ENCODE measurements around the gene CA5A.
"Not testable (repeated sequence)": the region's sequence is repeated elsewhere in the genome, so short reads cannot be mapped to it uniquely, and the experiment has no call there.

CA5A gene

DNA sequence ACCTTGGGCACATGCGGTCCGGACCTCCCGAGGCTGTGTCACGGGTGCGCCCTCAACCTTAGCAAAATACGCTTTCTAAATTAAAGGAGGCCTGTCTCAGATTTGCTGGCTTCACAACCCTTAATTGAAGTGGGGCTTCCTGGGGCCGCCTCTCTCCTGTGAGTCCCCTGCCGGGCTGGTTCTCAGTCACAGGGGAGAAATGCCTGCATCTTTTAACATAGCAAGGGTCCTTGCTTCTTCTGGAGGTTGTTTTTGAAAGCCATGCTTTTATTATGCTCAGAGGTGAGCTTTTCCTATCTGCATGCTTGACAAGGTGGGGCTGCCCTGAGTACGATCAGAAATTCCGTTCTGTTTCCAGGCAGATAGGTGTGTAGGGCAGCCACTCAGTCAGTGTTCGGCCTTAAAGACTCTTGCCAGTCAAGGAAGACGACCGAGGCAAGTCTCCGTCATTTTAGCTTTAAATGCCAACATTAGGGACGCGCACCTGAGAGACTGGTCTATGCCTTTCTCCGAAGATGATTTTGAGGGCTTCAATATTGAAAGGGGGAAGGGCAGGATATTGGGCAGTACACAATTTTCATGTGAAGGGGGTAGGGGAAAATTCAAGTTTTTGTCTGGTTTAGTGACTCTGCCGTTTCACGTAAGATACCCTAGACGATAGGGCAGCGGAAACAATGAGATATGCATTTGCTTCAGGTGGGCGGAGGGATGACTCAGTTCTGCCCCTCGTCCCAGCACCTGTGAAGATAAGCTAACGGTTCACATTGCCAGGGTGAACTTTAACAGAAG lies 61.5 kb downstream of the CA5A start:
- Histone ChIP-seq H3K36me3 (ENCODE audit: control insufficient read depth, insufficient read depth, low read length) (no peaks in the 10 kb centered on the region), H3K27me3 (ENCODE audit: control insufficient read depth, insufficient read depth, low read length) (peaks cover 3% of the 10 kb centered on the region), H3K4me1 (ENCODE audit: control insufficient read depth, insufficient read depth, low read length) (peaks cover 8% of the 10 kb centered on the region), H3K9ac (ENCODE audit: low read length) (no peak overlapping the region), H3K4me3 (ENCODE audit: low read length) (no peak overlapping the region), H3K9me3 (ENCODE audit: control insufficient read depth, low read length) (no peaks in the 10 kb centered on the region)

DNA sequence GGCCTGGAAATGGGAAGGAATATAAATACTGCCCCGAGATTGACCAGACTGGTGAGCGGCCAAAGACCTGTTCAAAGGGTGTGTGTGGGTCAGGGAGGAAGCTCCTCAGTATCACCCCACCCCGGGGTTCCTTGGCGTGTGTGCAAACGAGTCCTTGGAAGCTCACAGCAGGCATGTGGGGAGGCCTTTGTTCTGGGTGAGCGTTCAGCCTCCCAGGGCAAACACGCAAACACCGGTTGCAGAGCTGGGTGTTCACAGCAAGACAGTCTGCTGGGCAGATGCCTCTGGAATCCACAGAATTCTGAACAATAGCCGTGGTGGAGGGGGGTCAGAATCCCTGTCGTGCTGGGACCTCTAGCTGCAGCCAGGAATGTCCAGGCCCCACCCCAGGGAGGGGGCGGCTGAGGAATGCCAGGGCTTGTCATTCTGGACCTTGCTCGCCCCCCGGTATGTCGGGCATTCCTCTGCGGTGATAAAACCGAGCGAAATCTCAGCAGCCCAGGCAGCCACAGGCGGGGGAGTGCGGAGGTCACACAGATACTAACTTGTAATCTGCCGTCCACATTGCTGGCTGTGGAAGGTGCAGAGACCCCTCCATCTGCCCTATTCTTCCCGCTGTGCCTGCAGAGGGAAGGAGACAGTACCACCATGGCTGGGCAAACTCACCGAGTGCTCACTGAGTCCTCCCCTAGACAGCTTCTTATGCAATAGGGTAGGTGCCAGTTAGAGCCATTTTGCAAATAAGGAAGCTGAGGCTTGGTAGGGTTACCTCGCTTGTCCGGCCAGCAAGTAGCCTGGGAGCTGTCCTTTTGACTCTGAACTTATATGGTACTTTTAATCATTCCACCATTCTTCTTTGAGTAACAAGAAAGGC lies 65.7 kb downstream of the CA5A start:
- not testable (repeated sequence) for H3K4me3 ChIP-seq (ENCODE audit: low read length); H3K9ac ChIP-seq (ENCODE audit: low read length); H3K9me3 ChIP-seq (ENCODE audit: control insufficient read depth, low read length); H3K36me3 ChIP-seq (ENCODE audit: control insufficient read depth, insufficient read depth, low read length)
- peaks cover 15% of the 10 kb centered on the region for H3K27me3 ChIP-seq (ENCODE audit: control insufficient read depth, insufficient read depth, low read length)
- peaks cover 13% of the 10 kb centered on the region for H3K4me1 ChIP-seq (ENCODE audit: control insufficient read depth, insufficient read depth, low read length)

DNA sequence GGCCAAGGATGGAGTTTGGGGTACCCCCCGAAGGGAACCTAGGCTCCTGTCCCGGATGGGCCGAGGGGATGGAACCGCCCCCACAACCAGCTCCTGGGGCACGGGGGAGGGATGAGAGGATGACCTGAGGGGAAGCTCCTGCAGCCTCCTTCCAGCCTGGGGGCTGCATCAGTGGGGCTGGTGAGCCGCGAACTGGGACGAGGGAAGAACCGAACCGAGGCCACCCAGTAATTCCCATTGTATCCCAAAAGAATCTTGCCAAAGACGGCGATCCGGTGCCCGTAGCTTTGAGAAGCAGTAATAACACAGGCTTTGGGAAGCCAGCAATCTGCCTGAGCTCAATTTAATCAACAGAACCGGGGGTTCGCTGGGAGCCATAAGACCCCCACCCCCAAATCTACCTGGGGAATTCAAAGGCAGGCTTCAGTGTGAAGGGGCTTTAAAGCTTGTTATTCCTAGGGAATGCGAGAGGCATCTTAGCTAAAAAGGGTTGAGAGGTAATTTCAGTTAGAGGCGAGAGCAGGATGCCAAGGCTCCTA lies 66.4 kb downstream of the CA5A start:
- Histone ChIP-seq H3K4me1 (ENCODE audit: control insufficient read depth, insufficient read depth, low read length) (peaks cover 15% of the 10 kb centered on the region), H3K27me3 (ENCODE audit: control insufficient read depth, insufficient read depth, low read length) (peaks cover 15% of the 10 kb centered on the region)
- not testable (repeated sequence) for H3K36me3 ChIP-seq (ENCODE audit: control insufficient read depth, insufficient read depth, low read length); H3K9ac ChIP-seq (ENCODE audit: low read length); H3K4me3 ChIP-seq (ENCODE audit: low read length); H3K9me3 ChIP-seq (ENCODE audit: control insufficient read depth, low read length)

DNA sequence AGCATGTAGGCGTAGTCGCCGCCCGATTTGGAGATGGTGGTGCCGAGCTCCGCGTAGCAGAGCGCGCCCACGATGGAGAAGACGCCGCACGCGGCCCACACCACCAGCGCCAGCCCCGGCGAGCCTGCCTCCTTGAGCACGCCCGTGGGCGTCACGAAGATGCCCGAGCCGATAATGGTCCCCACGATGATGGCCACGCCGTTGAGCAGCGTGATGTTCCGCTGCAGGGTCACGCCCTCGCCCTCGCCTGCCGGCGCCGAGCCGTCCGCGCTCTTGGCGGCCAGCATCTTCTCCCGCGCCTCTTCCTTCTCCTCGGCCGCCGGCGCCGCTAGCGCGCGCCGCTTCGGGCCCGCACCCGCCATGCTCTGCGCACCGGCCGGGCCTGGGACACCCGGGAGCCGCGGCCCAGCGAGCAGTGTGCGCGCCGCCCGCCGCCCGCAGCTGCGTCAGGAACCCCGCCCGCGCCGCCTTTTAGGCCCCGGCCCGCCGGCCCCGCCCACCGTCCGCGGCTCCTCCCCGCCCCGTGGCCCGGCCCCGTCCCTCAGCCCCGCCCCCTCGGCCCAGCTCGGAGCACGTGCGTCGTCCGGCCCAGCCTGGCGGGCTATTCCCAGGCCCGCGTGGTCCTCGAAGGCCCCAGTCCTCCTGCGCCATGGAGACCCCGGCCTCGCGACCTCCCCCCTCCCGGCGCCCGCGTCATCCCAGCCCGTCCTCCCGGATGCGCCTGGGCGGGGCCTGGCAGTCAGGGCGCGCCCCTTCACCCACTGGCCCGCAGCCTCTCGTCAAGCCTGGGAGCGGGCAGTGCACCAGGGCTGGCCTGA lies 67.1 kb downstream of the CA5A start, which contains the start of gene SLC7A5:
Gene SLC7A5, minus strand, starts transcription at position 447 of the 818 bp plus-strand sequence. Its CDS starts 85 bp downstream, at position 362.
- H3K4me3 ChIP-seq (ENCODE audit: low read length); H3K9ac ChIP-seq (ENCODE audit: low read length); H3K36me3 ChIP-seq (ENCODE audit: control insufficient read depth, insufficient read depth, low read length); H3K9me3 ChIP-seq (ENCODE audit: control insufficient read depth, low read length): not testable (repeated sequence)
- H3K27me3 ChIP-seq (ENCODE audit: control insufficient read depth, insufficient read depth, low read length), result peaks cover 15% of the 10 kb centered on the region
- peaks cover 22% of the 10 kb centered on the region for H3K4me1 ChIP-seq (ENCODE audit: control insufficient read depth, insufficient read depth, low read length)

DNA sequence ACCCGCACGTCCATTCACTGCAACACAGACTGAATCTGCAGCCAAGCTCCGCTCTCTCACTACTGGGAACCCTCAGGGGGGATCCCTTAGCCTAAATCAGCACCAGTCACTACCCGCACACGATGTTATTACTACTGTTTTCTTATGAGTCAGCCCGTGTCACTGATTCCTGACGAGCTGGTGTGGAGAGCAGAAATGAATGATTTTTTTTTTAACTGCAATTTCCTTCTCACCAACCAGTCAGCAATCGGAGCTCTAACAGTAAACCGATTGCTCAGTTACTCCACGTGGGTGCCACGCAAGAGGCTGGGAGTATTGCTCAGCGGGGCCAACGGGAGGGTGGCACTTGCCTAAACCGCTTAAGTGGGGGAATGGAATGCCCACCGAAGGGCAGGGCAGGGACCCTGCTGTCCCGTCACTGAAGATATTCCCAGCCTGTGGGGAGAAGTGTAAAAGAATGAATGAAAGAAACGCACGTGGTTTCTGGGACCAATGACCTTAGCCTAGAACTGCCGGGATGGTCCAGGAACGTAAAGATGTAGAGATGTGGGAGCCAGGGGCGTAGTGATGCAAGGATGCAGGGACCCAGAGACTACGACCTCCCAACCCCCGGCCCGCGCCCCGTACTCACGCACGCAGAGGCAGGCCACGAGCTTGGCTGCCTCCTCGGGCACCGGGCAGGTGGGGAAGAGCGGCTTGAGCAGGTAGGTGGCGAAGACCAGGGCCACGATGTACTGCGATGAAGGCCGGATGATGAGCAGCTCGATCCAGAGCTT lies 67.9 kb downstream of the CA5A start:
- H3K4me1 ChIP-seq (ENCODE audit: control insufficient read depth, insufficient read depth, low read length), result peaks cover 22% of the 10 kb centered on the region
- not testable (repeated sequence) for H3K4me3 ChIP-seq (ENCODE audit: low read length); H3K9me3 ChIP-seq (ENCODE audit: control insufficient read depth, low read length); H3K36me3 ChIP-seq (ENCODE audit: control insufficient read depth, insufficient read depth, low read length); H3K9ac ChIP-seq (ENCODE audit: low read length)
- H3K27me3 ChIP-seq (ENCODE audit: control insufficient read depth, insufficient read depth, low read length), result peaks cover 15% of the 10 kb centered on the region

DNA sequence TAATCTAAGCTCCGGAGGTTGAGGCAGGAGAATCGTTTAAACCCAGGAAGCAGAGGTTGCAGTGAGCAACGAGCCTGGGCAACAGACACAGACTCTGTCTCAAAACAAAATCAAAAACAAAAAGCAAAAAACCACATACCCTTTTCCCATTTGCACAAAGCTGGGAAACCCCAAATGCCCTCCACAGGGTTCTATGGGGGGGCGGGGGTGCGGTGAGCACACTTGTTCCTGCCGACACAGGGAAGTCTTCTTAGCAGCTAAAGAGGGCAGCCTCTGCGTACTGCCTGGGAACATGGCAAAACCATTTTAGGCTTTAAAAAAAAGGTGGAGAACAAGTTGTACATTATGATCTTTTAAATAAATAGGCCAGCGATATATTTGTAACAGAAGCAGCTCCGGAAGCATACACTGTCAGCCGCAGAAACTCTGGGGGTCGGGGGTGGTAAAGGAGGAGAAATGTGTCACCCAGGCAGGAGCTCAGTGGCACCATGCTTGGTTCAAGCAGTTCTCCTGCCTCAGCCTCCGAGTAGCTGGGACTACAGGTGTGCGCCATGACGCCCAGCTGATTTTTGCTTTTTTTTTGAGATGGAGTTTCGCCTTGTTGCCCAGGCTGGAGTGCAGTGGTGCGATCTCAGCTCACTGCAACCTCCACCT lies 70.3 kb downstream of the CA5A start:
- Histone ChIP-seq H3K4me1 (ENCODE audit: control insufficient read depth, insufficient read depth, low read length) (peaks cover 21% of the 10 kb centered on the region), H3K27me3 (ENCODE audit: control insufficient read depth, insufficient read depth, low read length) (peaks cover 20% of the 10 kb centered on the region)
- not testable (repeated sequence) for H3K4me3 ChIP-seq (ENCODE audit: low read length); H3K9ac ChIP-seq (ENCODE audit: low read length); H3K9me3 ChIP-seq (ENCODE audit: control insufficient read depth, low read length); H3K36me3 ChIP-seq (ENCODE audit: control insufficient read depth, insufficient read depth, low read length)

DNA sequence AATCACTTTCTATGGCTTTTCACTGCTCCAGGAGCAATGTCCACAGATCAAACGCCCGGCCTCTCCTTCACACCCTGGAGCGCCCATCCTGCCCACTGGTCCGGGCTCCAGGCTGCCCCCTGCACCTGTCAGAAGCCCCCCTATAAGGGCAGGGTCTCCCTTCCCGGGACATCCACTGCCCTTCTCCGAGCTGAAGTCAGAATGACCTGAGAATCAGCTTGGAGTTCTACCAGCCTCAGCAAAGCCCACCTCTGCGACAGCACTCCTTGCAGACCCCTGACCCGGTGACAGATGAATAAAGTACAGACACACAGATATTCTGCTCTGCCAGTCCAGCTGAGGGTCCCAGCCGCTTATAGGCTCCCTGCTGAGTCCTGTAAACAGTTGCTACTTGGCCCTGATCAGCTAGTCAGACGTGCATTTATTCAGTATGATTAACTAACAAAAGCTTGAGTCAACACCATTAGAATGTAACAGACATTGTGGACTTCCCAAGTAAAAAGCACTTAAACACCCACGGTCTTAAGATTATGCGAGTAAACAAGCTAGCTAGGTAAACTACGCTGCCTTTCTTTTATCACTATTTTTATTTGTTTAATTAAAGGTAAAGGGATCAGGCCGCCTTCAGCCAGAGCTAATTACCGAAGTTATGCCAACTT lies 71.9 kb downstream of the CA5A start:
- H3K9ac ChIP-seq (ENCODE audit: low read length), result no peak overlapping the region

DNA sequence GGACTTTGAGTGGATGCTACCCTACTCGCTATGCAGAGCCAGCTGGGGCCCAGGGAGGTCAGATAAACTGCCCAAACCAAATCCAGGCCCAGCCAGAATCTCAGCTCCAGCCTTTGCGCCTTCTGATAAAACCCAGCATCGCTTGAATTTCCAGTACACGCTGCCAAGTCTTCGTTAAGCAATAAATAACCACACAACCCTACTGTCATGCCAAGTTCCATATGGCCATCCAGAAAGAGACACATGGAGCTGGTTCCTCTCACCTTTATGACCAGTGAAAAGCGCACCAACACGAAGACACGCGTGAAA lies 73.0 kb downstream of the CA5A start:
- Histone ChIP-seq H3K27me3 (ENCODE audit: control insufficient read depth, insufficient read depth, low read length) (peaks cover 12% of the 10 kb centered on the region), H3K4me1 (ENCODE audit: control insufficient read depth, insufficient read depth, low read length) (peaks cover 18% of the 10 kb centered on the region)
- H3K36me3 ChIP-seq (ENCODE audit: control insufficient read depth, insufficient read depth, low read length); H3K9me3 ChIP-seq (ENCODE audit: control insufficient read depth, low read length); H3K9ac ChIP-seq (ENCODE audit: low read length); H3K4me3 ChIP-seq (ENCODE audit: low read length): not testable (repeated sequence)

More for the DNA sequence above, 71.9 kb downstream of the CA5A start:
- H3K36me3 ChIP-seq (ENCODE audit: control insufficient read depth, insufficient read depth, low read length), result no peaks in the 10 kb centered on the region
- H3K27me3 ChIP-seq (ENCODE audit: control insufficient read depth, insufficient read depth, low read length), result peaks cover 20% of the 10 kb centered on the region
- H3K9me3 ChIP-seq (ENCODE audit: control insufficient read depth, low read length), result no peaks in the 10 kb centered on the region
- peaks cover 16% of the 10 kb centered on the region for H3K4me1 ChIP-seq (ENCODE audit: control insufficient read depth, insufficient read depth, low read length)
- H3K4me3 ChIP-seq (ENCODE audit: low read length), result no peak overlapping the region

DNA sequence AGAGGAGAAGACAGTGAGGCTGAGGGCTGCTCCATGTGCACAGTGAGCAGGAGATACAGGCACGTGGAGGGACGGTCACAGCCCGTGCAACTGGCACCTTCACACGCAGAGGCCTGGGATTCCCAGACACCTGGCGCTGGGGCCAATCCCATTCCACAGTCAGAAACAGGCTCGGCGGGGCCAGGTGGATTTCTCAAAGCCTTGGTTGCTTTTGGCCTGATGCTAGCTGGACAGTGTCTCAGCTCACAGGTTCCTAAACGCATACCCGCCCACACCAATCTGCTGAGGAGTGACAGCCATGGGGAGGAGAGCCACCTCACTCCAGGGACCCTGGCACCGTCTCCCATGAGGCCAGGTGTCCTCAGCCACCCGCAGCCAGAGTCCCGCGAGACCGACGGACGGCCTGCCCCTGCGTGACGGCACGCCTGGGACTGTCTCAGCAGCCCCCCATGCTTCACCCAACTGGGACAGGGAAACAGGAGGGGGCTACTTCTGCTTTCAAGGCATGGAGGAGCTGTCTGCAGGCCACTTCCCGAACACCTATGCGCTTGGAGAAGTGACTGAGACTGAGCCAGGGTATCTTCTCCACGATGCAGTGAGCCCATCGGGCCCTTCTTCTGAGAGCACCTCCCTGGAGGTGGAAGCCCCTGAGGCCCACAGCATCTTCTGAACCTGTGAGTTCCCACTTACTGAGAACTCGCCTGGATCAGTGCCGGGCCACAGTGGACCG lies 73.6 kb downstream of the CA5A start:
- not testable (repeated sequence) for H3K9ac ChIP-seq (ENCODE audit: low read length); H3K4me3 ChIP-seq (ENCODE audit: low read length)
- peaks cover 17% of the 10 kb centered on the region for H3K4me1 ChIP-seq (ENCODE audit: control insufficient read depth, insufficient read depth, low read length)

More for the DNA sequence above, 73.6 kb downstream of the CA5A start:
- H3K27me3 ChIP-seq (ENCODE audit: control insufficient read depth, insufficient read depth, low read length), result peaks cover 12% of the 10 kb centered on the region
- not testable (repeated sequence) for H3K9me3 ChIP-seq (ENCODE audit: control insufficient read depth, low read length); H3K36me3 ChIP-seq (ENCODE audit: control insufficient read depth, insufficient read depth, low read length)

Data from mucosa of stomach (tissue), 1 donor.